Stimulated activated CD4-positive, alpha-beta T cell treated with anti-CD3 and anti-CD28 coated beads, Interleukin-1b, Interleukin-23, amount 100 ng/mL, for 4 hours (primary cell): ENCODE data around the gene IER5.

Experiments used
- DNase-seq, 2 donors: peaks; one replicate each; pipeline ENCODE4 v3.0.0-alpha.2; 2020; ENCODE audit warnings: low read depth in 2 of 2

The IER5 gene

GRCh38 chr1:181097242-181097641 is 8.7 kb downstream of the IER5 start:
- no peak for DNase-seq

- DNase-seq, result no peak
Observed at GRCh38 chr1:181099152-181100014, 10.9 kb downstream of the IER5 start.

- peak; percentile 25 to 46 for DNase-seq
Observed at GRCh38 chr1:181100015-181100905, 11.8 kb downstream of the IER5 start.

- DNase-seq, result no peak
Observed at GRCh38 chr1:181100934-181101333, 12.4 kb downstream of the IER5 start.

- no peak for DNase-seq
Observed at GRCh38 chr1:181101581-181102226, 13.2 kb downstream of the IER5 start.

- DNase-seq, result no peak
Observed at GRCh38 chr1:181102841-181103240, 14.3 kb downstream of the IER5 start.

GRCh38 chr1:181103399-181103798 is 14.9 kb downstream of the IER5 start:
- DNase-seq, result no peak

- DNase-seq, result peak in 1 of 2 donors; percentile 15
Observed at GRCh38 chr1:181104042-181104789, 15.7 kb downstream of the IER5 start.

GRCh38 chr1:181104790-181105133 is 16.3 kb downstream of the IER5 start:
- DNase-seq, result peak in 1 of 2 donors; percentile 20

GRCh38 chr1:181105134-181106021 is 16.9 kb downstream of the IER5 start:
- peak; percentile 92 for DNase-seq

GRCh38 chr1:181106022-181106312 is 17.5 kb downstream of the IER5 start:
- DNase-seq, result no peak

- no peak for DNase-seq
Observed at GRCh38 chr1:181106479-181106878, 18.0 kb downstream of the IER5 start.

GRCh38 chr1:181107711-181108110 is 19.2 kb downstream of the IER5 start:
- DNase-seq, result no peak

- no peak for DNase-seq
Observed at GRCh38 chr1:181108304-181108867, 19.9 kb downstream of the IER5 start.

GRCh38 chr1:181110013-181110412 is 21.5 kb downstream of the IER5 start:
- no peak for DNase-seq

- DNase-seq, result no peak
Observed at GRCh38 chr1:181111559-181111958, 23.1 kb downstream of the IER5 start.

GRCh38 chr1:181112071-181112929 is 23.8 kb downstream of the IER5 start:
- no peak for DNase-seq

GRCh38 chr1:181113059-181113641 is 24.6 kb downstream of the IER5 start:
- DNase-seq, result no peak
